ENCODE results near the gene VWA7.
"Not testable (repeated sequence)": the region's sequence is repeated elsewhere in the genome, so short reads cannot be mapped to it uniquely, and the experiment has no call there.

Gene VWA7

DNA sequence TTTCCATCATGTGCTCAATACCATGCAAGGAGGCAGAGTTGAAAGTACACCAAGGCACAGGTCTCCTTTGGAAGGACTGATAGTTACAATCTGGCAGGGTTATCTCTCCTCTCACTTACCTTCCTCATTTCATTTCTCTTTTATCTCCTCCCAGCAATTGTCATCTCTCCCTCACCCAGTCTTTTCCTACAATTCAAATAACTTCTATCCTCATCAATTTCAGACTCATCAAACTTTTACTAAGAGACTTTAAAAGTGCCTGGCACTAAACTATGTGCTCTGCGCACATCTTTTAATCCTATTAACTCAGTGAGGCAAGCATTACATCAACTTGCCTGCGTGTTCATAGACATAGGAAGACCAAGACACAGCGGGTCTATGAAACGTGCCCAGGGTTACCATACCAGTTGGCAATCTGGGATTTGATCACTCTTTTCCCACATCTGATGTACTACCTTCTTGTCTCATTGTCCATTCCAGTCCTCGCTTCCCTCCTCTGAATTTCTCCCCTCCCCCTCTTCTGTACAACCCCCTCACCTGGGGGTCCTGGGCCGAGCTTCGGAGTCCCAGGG is 17.3 kb upstream of the VWA7 start:
- peaks cover 0 to 33% (median 14%) of the 10 kb centered on the region in 4 experiments for H3K36me3 ChIP-seq (ENCODE audit: control insufficient read depth in 4 of 4, insufficient read depth in 4 of 4, low read length in 3 of 4)
- DNase-seq = no peak
- 40% methylated on average over 7 of the region's 7 CpGs for WGBS (ENCODE audit: insufficient coverage)

GRCh38 chr6:31793927-31794245 is 16.8 kb upstream of the VWA7 start:
- Histone ChIP-seq H3K4me3 (ENCODE audit: control insufficient read depth in 1 of 7, extremely low read depth in 1 of 7, insufficient read depth in 4 of 7, low read depth in 2 of 7, low read length in 6 of 7) (peak overlapping the region in 4 of 7 experiments; percentile 87 to 98 (median 90)), H3K27ac (ENCODE audit: insufficient read depth in 1 of 2, low read depth in 1 of 2, low read length in 2 of 2, poor library complexity in 1 of 2, severe bottlenecking in 2 of 2) (peak overlapping the region in 1 of 2 experiments; percentile 34), H3K4me1 (ENCODE audit: control extremely low read depth in 1 of 4, control insufficient read depth in 4 of 4, insufficient read depth in 4 of 4, low read length in 3 of 4) (peaks cover 14 to 67% (median 51%) of the 10 kb centered on the region in 4 experiments), H3K36me3 (ENCODE audit: control insufficient read depth in 4 of 4, insufficient read depth in 4 of 4, low read length in 3 of 4) (peaks cover 0 to 37% (median 15%) of the 10 kb centered on the region in 4 experiments)
- H3K9me3 ChIP-seq (ENCODE audit: control extremely low read depth in 1 of 5, control insufficient read depth in 4 of 5, insufficient read depth in 2 of 5, low read depth in 1 of 5, low read length in 4 of 5); DNase-seq; POLR2A ChIA-PET; H3K27me3 ChIP-seq (replicated peaks in 2 of 5; ENCODE audit: control insufficient read depth in 4 of 5, insufficient read depth in 5 of 5, low read length in 4 of 5); CTCF ChIA-PET: not testable (repeated sequence)
- 100% methylated on average over 3 of the region's 6 CpGs for WGBS (ENCODE audit: insufficient coverage)

More for the DNA sequence above, 17.3 kb upstream of the VWA7 start:
- POLR2A ChIA-PET = interaction anchor here (0.6 to 1.0 kb wide), 2 partner anchors 56 to 299 kb away, joined by 3 read pairs; no protein-coding TSS in a partner anchor
- peak overlapping the region; percentile 73 to 98 (median 89) for H3K4me3 ChIP-seq (ENCODE audit: control insufficient read depth in 1 of 7, extremely low read depth in 1 of 7, insufficient read depth in 4 of 7, low read depth in 2 of 7, low read length in 6 of 7)
- H3K27ac ChIP-seq (ENCODE audit: insufficient read depth in 1 of 2, low read depth in 1 of 2, low read length in 2 of 2, poor library complexity in 1 of 2, severe bottlenecking in 2 of 2) = peak overlapping the region; percentile 83 to 92
- H3K27me3 ChIP-seq (replicated peaks in 2 of 5; ENCODE audit: control insufficient read depth in 4 of 5, insufficient read depth in 5 of 5, low read length in 4 of 5) = no peaks in the 10 kb centered on the region
- CTCF ChIA-PET = interaction anchor here (1.0 to 2.6 kb wide), 3 partner anchors 9 to 36 kb away, joined by 3 to 11 read pairs (median 3); no protein-coding TSS in a partner anchor
- peaks cover 14 to 67% (median 51%) of the 10 kb centered on the region in 4 experiments for H3K4me1 ChIP-seq (ENCODE audit: control extremely low read depth in 1 of 4, control insufficient read depth in 4 of 4, insufficient read depth in 4 of 4, low read length in 3 of 4)
- no peaks in the 10 kb centered on the region for H3K9me3 ChIP-seq (ENCODE audit: control extremely low read depth in 1 of 5, control insufficient read depth in 4 of 5, insufficient read depth in 2 of 5, low read depth in 1 of 5, low read length in 4 of 5)

DNA sequence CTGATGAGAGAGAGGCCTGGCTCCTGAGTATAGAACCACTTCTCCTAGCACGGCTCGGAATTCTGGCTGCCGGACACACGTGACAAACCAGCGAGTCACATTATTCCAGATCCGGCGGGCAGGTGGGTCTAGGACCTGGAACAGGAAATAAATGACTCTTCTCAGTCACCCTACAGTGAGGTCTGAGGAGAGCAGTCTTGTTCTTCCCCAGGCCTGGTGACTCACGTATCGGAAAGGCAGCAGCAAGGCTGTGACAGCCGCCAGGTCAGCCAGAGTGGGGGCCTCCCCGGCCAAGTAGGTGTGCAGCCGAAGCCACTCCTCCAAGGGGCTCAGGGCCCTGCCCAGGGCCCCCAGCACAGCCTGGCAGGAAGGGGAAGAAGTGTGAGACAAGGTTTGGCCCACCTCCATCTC is 15.6 kb upstream of the VWA7 start:
- CTCF ChIA-PET = interaction anchor here (0.7 to 3.8 kb wide), 2 partner anchors 13 to 23 kb away, joined by 3 to 18 read pairs; partner anchors contain the start of gene LSM2
- peak overlapping the region in 2 of 7 experiments; percentile 11 to 49 for H3K4me3 ChIP-seq (ENCODE audit: control insufficient read depth in 1 of 7, extremely low read depth in 1 of 7, insufficient read depth in 4 of 7, low read depth in 2 of 7, low read length in 6 of 7)
- no peaks in the 10 kb centered on the region for H3K27me3 ChIP-seq (replicated peaks in 2 of 5; ENCODE audit: control insufficient read depth in 4 of 5, insufficient read depth in 5 of 5, low read length in 4 of 5)
- no peak overlapping the region for H3K27ac ChIP-seq (ENCODE audit: insufficient read depth in 1 of 2, low read depth in 1 of 2, low read length in 2 of 2, poor library complexity in 1 of 2, severe bottlenecking in 2 of 2)
- POLR2A ChIA-PET = no interaction called here
- DNase-seq = peak; percentile 59 to 89 (median 85)
- H3K36me3 ChIP-seq (ENCODE audit: control insufficient read depth in 4 of 4, insufficient read depth in 4 of 4, low read length in 3 of 4) = peaks cover 0 to 33% (median 15%) of the 10 kb centered on the region in 4 experiments
- H3K4me1 ChIP-seq (ENCODE audit: control extremely low read depth in 1 of 4, control insufficient read depth in 4 of 4, insufficient read depth in 4 of 4, low read length in 3 of 4) = peaks cover 9 to 62% (median 44%) of the 10 kb centered on the region in 4 experiments
- no peaks in the 10 kb centered on the region for H3K9me3 ChIP-seq (ENCODE audit: control extremely low read depth in 1 of 5, control insufficient read depth in 4 of 5, insufficient read depth in 2 of 5, low read depth in 1 of 5, low read length in 4 of 5)
- 44% methylated on average over 9 of the region's 12 CpGs for WGBS (ENCODE audit: insufficient coverage)

- ChIA-PET POLR2A (interaction anchor here (1.3 kb wide), 1 partner anchor 15 kb away, joined by 3 read pairs; the partner anchor contains the start of gene LSM2), CTCF (interaction anchor here (0.7 to 3.8 kb wide), 6 partner anchors 11 to 251 kb away, joined by 3 to 18 read pairs (median 6); partner anchors contain the start of gene LSM2)
- Histone ChIP-seq H3K36me3 (ENCODE audit: control insufficient read depth in 4 of 4, insufficient read depth in 4 of 4, low read length in 3 of 4) (peaks cover 0 to 31% (median 18%) of the 10 kb centered on the region in 4 experiments), H3K4me3 (ENCODE audit: control insufficient read depth in 1 of 7, extremely low read depth in 1 of 7, insufficient read depth in 4 of 7, low read depth in 2 of 7, low read length in 6 of 7) (peak overlapping the region in 2 of 7 experiments; percentile 4 to 49), H3K27ac (ENCODE audit: insufficient read depth in 1 of 2, low read depth in 1 of 2, low read length in 2 of 2, poor library complexity in 1 of 2, severe bottlenecking in 2 of 2) (no peak overlapping the region), H3K27me3 (replicated peaks in 2 of 5; ENCODE audit: control insufficient read depth in 4 of 5, insufficient read depth in 5 of 5, low read length in 4 of 5) (no peaks in the 10 kb centered on the region), H3K4me1 (ENCODE audit: control extremely low read depth in 1 of 4, control insufficient read depth in 4 of 4, insufficient read depth in 4 of 4, low read length in 3 of 4) (peaks cover 8 to 54% (median 37%) of the 10 kb centered on the region in 4 experiments), H3K9me3 (ENCODE audit: control extremely low read depth in 1 of 5, control insufficient read depth in 4 of 5, insufficient read depth in 2 of 5, low read depth in 1 of 5, low read length in 4 of 5) (no peaks in the 10 kb centered on the region)
- no peak for DNase-seq
- WGBS (ENCODE audit: insufficient coverage) = no CpG with 5 or more reads among the region's 3 CpGs
Measured at GRCh38 chr6:31792090-31792374, 14.9 kb upstream of the VWA7 start.

- Histone ChIP-seq H3K9me3 (ENCODE audit: control extremely low read depth in 1 of 5, control insufficient read depth in 4 of 5, insufficient read depth in 2 of 5, low read depth in 1 of 5, low read length in 4 of 5) (no peaks in the 10 kb centered on the region), H3K27ac (ENCODE audit: insufficient read depth in 1 of 2, low read depth in 1 of 2, low read length in 2 of 2, poor library complexity in 1 of 2, severe bottlenecking in 2 of 2) (no peak overlapping the region), H3K36me3 (ENCODE audit: control insufficient read depth in 4 of 4, insufficient read depth in 4 of 4, low read length in 3 of 4) (peaks cover 0 to 27% (median 18%) of the 10 kb centered on the region in 4 experiments), H3K4me3 (ENCODE audit: control insufficient read depth in 1 of 7, extremely low read depth in 1 of 7, insufficient read depth in 4 of 7, low read depth in 2 of 7, low read length in 6 of 7) (no peak overlapping the region), H3K27me3 (replicated peaks in 2 of 5; ENCODE audit: control insufficient read depth in 4 of 5, insufficient read depth in 5 of 5, low read length in 4 of 5) (no peaks in the 10 kb centered on the region), H3K4me1 (ENCODE audit: control extremely low read depth in 1 of 4, control insufficient read depth in 4 of 4, insufficient read depth in 4 of 4, low read length in 3 of 4) (peaks cover 8 to 49% (median 36%) of the 10 kb centered on the region in 4 experiments)
- WGBS (ENCODE audit: insufficient coverage) = 68% methylated on average over 7 of the region's 12 CpGs
- peak in 2 of 3 donors; percentile 65 to 72 for DNase-seq
- ChIA-PET POLR2A (interaction anchor here (0.5 to 1.3 kb wide), 7 partner anchors 16 to 1871 kb away, joined by 3 to 5 read pairs (median 3); partner anchors contain the start of genes HSPA1B and LSM2), CTCF (interaction anchor here (0.7 to 3.8 kb wide), 15 partner anchors 8 to 250 kb away, joined by 3 to 18 read pairs (median 5); partner anchors contain the start of genes HSPA1B and LSM2)
Measured at GRCh38 chr6:31791324-31792089, 14.4 kb upstream of the VWA7 start.

DNA sequence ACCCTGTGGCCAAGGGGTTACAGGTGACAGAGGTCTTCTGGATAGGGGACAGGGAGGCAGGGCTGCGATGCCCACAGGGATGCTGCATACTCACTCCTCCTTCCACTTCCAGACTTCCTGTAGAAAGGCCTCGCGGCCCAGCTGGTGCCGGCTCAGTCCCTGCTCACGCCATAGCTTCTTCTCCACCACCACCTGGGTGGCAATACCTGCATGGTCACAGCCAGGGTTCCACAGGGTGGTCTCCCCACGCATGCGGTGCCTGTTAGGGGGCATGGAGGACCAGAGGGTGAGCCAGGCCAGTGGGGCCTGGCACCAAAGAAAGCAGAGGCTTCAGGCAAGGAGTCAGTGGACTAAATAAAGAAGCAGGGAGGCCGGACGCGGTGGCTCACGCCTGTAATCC is 8.3 kb upstream of the VWA7 start:
- H3K27ac ChIP-seq (ENCODE audit: insufficient read depth in 1 of 2, low read depth in 1 of 2, low read length in 2 of 2, poor library complexity in 1 of 2, severe bottlenecking in 2 of 2) = no peak overlapping the region
- peaks cover 7 to 61% (median 50%) of the 10 kb centered on the region in 4 experiments for H3K36me3 ChIP-seq (ENCODE audit: control insufficient read depth in 4 of 4, insufficient read depth in 4 of 4, low read length in 3 of 4)
- no peaks in the 10 kb centered on the region for H3K4me1 ChIP-seq (ENCODE audit: control extremely low read depth in 1 of 4, control insufficient read depth in 4 of 4, insufficient read depth in 4 of 4, low read length in 3 of 4)
- no peaks in the 10 kb centered on the region for H3K9me3 ChIP-seq (ENCODE audit: control extremely low read depth in 1 of 5, control insufficient read depth in 4 of 5, insufficient read depth in 2 of 5, low read depth in 1 of 5, low read length in 4 of 5)
- WGBS (ENCODE audit: insufficient coverage) = 93% methylated on average over 5 of the region's 11 CpGs
- POLR2A ChIA-PET = no interaction called here
- H3K4me3 ChIP-seq (ENCODE audit: control insufficient read depth in 1 of 7, extremely low read depth in 1 of 7, insufficient read depth in 4 of 7, low read depth in 2 of 7, low read length in 6 of 7) = no peak overlapping the region
- CTCF ChIA-PET = interaction anchor here (0.8 to 2.1 kb wide), 7 partner anchors 10 to 54 kb away, joined by 3 to 9 read pairs (median 3); no protein-coding TSS in a partner anchor
- no peak for DNase-seq
- H3K27me3 ChIP-seq (replicated peaks in 2 of 5; ENCODE audit: control insufficient read depth in 4 of 5, insufficient read depth in 5 of 5, low read length in 4 of 5) = no peaks in the 10 kb centered on the region

All from common myeloid progenitor, CD34-positive (primary cell).